ENCODE measurements around the gene ALDH16A1.
"Not testable (repeated sequence)": the region's sequence is repeated elsewhere in the genome, so short reads cannot be mapped to it uniquely, and the experiment has no call there.

ALDH16A1 gene

DNA sequence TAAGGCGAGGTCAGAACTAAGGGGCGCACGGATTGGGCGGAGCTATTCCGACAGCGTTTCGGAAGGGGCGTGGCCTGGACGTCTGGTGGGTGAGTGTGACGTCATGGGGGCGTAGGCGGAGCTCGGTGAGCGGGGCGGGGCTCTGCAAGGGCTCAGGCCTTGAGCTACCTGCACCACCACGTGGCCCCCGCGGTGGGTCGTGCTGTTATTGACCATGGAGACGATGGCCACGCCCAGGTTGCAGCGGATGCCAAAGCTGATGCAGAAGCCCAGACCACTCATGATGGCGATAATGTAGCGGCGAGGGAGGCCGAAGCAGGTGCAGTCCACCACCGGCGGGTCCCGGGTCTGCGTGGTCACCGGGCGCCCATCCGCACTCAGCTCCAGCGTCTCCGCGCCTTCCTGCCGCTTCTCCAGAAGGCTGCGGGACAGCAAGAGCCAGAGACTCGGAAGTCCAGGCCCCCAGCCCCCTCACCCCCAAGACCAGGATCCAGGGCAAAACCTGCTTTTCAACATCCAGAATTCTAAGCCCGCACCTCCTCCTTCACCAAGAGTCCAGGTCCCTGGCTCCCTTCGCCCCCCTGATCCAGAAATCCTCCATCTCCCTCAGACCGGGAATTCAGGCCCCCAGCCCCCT lies 16.5 kb upstream of the ALDH16A1 start:
- H3K4me3 ChIP-seq, result no peak overlapping the region
- H3K27ac ChIP-seq, result no peak overlapping the region

DNA sequence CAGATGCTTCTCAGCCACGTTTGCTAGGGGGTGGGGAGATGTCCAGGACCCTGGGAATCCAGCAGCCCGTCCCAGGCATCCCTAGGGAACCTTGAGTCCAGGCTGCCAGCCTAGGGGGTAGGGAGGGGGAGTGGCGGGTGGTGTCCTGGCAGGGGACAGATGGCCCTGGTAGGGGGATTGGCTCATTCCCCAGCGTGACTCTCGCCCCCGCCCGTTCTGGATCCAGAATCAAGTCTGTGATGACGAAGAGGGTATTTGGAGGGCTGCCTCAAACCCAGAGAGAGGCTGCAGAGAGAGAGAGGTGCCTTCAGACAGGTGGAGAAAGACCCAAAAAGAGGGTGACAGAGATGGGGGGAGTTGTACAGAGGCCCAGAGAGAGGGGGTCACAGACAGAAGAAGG lies 15.8 kb upstream of the ALDH16A1 start:
- Histone ChIP-seq H3K27ac (no peak overlapping the region), H3K4me3 (no peak overlapping the region)

DNA sequence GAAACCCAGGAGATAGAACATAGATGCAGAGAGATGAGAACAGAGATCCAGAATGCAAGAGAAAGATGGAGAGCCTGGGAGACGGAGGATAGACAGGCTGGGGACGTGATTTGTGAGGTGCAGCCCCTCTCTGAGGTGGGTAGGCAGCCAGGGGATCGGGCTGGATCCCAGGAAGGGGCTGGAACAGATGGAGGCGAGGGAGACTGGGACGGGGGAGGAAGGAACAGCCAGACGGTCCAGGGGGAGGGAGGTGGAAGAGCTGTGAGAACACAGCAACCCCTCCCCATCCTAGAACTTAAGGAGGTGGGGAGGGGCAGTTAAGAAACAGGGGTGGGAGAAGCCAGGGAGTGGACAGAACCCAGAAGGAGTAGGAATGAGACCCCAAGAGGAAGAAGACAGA lies 14.8 kb upstream of the ALDH16A1 start:
- no peak overlapping the region for H3K4me3 ChIP-seq
- no peak overlapping the region for H3K27ac ChIP-seq

DNA sequence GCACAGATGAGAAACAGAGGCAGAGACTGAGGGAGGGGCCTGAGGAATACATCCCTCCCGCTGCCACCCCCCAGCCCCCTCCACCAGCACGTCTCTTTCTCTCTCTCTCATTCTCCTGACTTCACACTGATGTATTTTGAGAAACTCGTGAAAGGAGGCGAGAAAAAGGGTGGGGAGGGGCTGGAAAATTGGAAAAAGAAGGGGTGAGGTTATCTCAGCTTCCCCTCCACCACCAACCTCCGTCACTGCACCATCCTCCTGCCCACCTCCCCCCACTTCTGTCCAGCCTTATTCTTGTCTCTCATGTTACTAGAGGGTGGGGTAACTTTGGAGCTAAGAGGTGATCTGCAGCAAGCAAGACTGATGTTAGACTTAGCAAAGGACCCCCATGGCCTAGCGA lies 13.2 kb upstream of the ALDH16A1 start:
- H3K27ac ChIP-seq, result no peak overlapping the region
- no peak overlapping the region for H3K4me3 ChIP-seq

DNA sequence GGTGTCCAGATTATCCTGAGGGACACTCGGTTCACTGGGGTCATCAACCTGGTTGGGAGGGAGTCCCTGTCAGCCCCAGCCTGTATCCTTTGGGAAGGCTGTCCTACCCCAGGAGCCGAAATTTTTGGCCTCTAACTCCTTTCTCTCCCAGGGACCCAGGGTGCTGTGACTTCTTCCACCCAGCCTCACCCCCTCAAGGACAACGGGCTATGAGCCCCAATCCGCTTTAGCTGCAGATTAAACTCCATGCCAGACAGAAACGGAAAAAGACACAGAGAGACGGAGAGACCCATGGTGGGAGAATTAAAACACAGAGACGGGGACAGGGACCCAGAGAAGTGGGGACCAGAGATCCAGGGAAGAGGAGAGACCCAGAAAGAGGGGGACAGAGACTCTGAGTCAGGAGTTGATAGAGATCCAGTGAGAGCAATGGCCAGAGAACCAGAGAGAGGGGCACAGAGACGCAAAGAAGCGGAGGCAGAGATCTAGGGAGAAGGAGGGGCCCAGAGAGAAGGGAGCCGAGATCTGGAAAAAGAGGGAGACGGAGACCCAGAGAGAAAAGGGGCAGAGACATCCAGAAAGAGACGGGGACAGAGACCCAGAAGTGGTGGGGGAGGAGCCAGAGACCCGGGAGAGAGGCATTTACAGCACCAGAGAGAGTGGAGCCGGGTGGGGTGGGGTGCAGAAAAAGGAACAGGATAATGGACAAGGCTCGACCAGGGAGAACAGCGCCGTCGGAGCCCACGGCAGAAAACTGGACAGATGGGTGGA lies 12.4 kb upstream of the ALDH16A1 start:
- Histone ChIP-seq H3K27ac (peak overlapping the region in 1 of 21 experiments; percentile 16), H3K4me3 (peak overlapping the region in 3 of 7 experiments; percentile 13 to 37 (median 25))

DNA sequence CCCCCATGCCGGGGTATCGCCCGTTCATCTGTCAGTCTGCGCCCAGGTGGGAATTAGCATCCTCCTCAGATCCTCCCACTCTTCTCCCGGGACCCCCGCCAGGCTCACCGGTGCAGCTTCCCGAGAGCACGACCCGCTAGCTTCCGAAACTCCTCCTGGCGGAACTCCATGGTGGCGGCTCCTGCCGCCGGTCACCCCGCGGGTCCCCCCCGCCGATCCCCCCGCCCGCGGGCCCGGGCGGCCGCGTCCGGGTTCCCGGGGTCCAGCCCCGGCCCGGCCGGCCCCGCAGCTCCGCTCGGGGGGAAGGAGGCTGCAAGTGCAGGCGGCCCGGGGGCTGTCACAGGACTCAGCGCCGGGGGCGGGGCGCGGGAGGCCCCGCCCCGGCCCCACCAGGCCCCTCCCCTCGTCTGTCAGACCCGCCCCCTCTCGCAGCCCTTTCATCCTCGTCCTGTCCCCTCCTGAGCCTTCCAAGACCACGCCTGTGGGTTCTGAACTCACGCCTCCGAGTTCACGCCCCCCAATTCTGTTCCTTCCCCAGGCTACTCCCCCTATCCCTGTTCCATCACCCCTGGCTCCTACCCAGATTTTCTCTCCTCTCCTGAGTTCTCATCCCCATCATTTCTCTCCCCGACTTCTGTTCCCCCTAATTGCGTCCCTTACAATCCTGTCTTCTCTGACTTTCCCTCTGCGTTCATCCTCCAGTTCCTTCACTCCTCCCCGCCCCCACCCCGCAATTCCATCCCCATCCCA lies 11.6 kb upstream of the ALDH16A1 start, which contains the start of gene SLC17A7:
Gene SLC17A7, minus strand, starts transcription at position 318 of the 750 bp plus-strand sequence. Its CDS starts 148 bp downstream, at position 170.
- peak within 1 kb of the TSS in 5 of 21 experiments; percentile 10 to 83 (median 48) for H3K27ac ChIP-seq

DNA sequence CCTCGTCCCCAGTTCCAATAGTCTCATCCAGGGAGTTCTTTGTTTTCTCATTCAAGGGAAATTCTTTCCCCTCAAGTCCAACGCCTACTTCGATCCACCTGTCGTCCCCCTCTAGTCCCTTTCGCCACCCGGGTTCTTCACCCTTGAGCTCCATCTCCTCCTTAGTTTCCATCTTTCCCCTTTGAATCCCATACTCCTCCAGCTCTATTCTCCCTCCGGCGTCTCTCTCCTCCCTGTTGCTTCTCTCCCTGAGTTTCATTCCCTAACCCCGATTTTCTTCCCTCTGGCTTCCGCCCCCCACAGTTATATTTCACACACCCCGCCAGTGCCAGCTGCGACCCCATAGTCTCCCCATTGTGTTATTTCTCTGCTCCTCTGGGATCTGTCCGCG lies 11.1 kb upstream of the ALDH16A1 start:
- Histone ChIP-seq H3K4me3 (peak overlapping the region in 3 of 7 experiments; percentile 51 to 75 (median 63)), H3K27ac (peak overlapping the region in 2 of 21 experiments; percentile 10 to 37)

More for the DNA sequence above, 11.6 kb upstream of the ALDH16A1 start, which contains the start of gene SLC17A7:
- H3K4me3 ChIP-seq, result peak within 1 kb of the TSS in 5 of 7 experiments; percentile 51 to 75 (median 63)

DNA sequence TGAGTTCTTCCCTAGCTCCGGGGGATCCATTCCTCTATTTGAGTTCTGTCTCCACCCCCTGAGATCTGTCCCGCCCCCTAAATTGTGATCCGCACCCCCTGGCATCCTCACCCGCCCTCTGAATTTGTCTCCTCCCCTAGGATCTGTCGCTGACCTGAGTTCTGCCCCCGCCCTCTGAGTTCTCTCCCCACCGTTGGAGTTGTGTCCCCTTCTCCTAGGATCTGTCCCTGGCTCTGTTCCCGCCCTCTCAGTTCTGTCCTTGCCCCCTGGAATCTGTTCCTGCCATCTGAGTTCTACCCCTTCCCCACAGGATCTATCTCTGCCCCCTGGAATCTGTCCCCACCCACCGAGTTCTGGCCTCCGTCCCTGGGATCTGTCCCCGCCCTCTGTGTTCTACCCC lies 10.7 kb upstream of the ALDH16A1 start:
- Histone ChIP-seq H3K27ac (peak overlapping the region in 9 of 21 experiments; percentile 10 to 83 (median 48)), H3K4me3 (peak overlapping the region; percentile 51 to 75 (median 63))

DNA sequence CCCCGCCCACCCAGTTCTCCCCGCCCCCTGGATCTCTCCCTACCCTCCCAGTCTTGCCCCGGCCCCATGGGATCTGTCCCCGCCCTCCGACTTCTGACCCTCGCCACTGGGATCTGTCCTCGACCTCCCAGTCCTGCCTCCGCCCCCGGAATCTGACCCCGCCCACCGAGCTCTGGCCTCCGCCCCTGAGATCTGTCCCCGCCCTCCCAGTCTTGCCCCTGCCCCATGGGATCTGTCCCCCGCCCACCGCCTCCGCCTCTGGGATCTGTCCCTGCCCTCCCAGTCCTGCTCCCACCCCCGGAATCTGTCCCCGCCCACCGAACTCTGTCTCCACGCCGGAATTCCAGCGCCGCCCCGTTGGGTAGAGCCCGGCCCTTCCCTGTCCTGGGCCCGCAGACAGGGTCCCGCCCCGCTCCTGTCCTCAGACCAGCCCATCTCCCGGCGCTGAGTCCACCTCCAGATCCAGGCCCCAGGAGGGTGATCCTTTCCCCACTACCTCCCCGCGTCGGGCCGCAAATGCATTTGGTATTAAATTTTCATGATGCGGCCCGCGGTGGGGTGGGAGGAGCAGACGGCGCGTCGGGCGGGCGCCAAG lies 10.2 kb upstream of the ALDH16A1 start:
- H3K27ac ChIP-seq, result peak overlapping the region in 20 of 21 experiments; percentile 58 to 85 (median 79)
- peak overlapping the region; percentile 51 to 75 (median 63) for H3K4me3 ChIP-seq

DNA sequence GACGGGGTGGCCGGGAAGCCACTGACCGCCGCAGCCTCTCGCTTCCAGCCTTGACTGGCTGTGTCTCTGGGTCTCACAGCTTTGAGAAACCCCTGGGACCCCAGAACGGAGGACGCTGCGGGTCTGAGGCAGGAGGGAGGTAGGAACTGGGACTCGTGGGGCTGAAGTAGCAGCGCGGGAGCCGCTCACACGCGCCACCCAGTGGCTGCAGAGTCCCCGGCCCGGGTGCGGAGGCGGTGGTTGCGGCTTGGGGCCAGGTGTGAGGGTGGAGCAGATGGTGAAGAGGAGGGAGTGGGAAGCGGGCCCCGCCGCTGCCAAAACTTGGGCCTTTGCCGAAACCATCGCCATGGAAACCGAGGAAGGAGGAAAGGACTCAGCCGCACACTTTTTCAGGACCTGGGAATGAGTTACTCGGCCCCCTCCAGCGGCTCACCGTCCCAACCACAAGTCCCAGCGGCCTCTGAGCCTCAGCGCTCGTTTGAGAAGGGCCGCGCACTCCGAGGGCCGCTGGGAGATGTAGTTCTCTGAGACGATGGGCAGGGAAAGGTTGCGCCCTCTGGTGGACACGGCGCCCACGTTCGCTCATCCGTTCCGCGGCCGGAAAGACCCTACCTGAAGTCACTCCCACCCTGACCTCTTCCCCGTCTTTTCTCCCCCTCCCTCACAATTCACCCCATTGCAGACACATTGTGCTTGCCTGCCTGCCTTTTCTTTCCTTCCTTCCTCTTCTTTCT lies 9.5 kb upstream of the ALDH16A1 start:
- H3K4me3 ChIP-seq, result peak overlapping the region; percentile 51 to 75 (median 63)
- peak overlapping the region in 20 of 21 experiments; percentile 58 to 85 (median 79) for H3K27ac ChIP-seq

DNA sequence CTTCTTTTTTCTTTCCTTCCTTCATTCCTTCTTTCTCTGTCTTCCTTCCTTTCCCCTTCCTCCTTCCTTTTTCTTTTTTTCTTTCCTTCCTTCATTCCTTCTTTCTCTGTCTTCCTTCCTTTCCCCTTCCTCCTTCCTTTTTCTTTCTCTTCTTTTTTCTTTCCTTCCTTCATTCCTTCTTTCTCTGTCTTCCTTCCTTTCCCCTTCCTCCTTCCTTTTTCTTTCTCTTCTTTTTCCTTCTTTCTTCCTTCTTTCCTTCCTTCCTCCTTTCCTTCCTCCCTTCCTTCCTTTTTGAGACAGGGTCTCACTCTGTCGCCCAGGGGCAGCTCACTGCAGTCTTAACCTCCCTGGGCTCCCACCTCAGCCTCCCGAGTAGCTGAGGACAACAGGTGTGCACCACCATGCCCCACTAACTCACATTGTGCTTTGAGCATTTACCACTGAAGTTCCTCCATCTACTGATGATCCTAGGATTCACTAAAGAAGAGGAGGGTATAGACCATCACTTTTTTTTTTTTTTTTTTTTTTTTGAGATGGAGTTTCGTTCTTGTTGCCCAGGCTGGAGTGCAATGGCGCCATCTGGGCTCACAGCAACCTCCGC lies 8.8 kb upstream of the ALDH16A1 start:
- peak overlapping the region in 2 of 21 experiments; percentile 79 to 80 for H3K27ac ChIP-seq
- not testable (repeated sequence) for H3K4me3 ChIP-seq

DNA sequence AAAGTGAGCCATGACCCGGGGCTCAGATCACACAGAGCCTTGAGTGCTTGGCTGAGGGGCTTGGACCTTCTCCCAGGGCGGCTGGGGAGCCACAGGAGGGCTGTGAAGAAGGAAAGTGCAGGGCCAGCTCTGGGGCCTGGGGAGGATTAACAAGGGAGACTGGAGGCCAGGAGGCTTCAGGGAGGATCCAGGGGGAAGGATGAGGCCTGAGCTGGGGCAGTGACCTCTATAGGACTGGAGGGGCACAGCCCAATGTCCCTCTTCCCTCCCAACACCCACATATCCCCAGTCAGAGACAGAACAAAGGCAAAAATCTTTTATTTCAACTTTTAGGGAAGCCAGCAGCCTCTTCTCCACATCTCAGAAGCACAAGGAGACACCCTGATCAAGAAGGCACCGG lies 7.0 kb upstream of the ALDH16A1 start:
- H3K27ac ChIP-seq, result no peak overlapping the region
- no peak overlapping the region for H3K4me3 ChIP-seq

DNA sequence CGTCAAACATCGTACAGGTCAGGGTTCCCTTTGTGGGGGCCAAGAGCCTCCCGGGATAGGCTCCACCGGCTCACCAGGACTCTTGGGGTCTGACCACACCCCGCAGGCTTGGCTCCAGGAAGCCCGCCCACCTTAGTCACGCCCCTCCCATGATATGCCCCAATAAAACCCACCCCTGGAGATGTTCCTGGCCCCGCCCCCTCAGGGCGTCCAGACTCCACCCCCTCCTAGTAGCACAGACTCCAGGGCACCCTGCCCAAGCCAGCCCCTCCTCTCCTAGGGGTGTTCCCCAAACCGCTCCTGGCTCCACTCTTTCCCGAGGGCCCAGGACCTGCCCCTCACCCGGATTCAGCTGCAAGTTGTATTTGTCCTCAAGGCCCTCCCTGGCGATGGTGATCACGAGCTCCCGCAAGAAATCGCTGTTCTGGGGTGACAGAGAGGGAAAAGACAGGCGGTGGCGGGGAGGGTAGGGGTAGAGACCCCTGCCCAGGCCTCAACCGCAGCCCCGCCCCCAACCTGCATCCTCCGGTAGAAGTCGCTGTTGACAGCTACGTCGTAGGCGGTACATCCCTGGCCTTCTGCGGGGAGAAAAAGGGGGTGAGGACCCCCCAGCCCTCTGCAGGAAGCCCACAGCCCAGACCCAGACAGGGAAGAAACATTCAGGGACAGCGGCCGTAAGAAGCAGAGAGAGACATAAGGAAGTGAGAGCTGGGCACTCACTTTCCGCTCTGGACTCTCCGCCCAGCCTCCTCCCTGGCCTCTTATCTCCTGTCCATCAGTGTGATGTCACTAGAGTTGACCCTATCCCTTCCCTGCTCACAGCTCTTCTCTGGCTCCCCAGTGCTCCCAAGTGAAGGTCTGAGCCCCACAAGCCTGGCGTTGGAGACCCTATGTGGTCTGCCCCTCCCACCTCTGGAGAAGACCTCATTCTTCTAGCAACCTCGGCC lies 5.3 kb upstream of the ALDH16A1 start:
- Histone ChIP-seq H3K4me3 (no peak overlapping the region), H3K27ac (peak overlapping the region in 3 of 21 experiments; percentile 11 to 41 (median 28))

DNA sequence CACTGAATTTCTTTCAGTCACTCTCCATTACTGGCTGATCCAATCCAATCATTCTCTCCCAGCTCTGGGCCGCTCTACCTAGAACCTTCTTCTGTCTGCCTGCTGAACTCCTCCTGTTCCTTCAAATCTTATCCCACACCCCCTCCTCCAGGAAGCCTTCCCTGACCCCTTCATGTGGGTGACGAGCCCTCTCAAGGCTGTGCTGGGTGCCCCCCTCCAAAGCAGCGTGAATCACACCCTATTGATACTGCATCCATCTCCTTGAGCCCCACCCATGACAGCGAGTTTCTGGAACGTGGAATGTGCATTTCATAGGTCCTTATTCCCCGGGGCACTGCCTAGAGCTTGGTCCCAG lies 4.6 kb upstream of the ALDH16A1 start:
- Histone ChIP-seq H3K27ac (peak overlapping the region in 1 of 21 experiments; percentile 28), H3K4me3 (no peak overlapping the region)

DNA sequence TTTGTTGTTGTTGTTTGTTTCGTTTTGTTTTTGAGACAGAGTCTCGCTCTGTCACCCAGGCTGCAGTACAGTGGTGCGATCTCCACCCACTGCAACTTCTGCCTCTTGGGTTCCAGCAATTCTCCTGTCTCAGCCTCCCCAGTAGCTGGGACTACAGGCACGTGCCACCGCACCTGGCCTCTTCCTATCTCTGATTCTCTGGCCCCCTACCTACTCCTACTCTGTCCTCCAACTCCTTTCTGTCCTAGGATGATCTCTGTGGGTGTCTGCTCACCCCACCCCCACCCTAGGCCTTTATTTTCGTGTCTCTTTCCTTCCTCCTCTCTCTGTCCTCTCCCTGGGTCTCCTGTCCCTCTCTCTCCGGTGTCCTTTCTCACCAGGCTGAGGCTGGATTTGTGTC lies 2.6 kb upstream of the ALDH16A1 start:
- peak overlapping the region in 2 of 7 experiments; percentile 68 to 89 for H3K4me3 ChIP-seq
- peak overlapping the region in 2 of 21 experiments; percentile 81 to 83 for H3K27ac ChIP-seq

DNA sequence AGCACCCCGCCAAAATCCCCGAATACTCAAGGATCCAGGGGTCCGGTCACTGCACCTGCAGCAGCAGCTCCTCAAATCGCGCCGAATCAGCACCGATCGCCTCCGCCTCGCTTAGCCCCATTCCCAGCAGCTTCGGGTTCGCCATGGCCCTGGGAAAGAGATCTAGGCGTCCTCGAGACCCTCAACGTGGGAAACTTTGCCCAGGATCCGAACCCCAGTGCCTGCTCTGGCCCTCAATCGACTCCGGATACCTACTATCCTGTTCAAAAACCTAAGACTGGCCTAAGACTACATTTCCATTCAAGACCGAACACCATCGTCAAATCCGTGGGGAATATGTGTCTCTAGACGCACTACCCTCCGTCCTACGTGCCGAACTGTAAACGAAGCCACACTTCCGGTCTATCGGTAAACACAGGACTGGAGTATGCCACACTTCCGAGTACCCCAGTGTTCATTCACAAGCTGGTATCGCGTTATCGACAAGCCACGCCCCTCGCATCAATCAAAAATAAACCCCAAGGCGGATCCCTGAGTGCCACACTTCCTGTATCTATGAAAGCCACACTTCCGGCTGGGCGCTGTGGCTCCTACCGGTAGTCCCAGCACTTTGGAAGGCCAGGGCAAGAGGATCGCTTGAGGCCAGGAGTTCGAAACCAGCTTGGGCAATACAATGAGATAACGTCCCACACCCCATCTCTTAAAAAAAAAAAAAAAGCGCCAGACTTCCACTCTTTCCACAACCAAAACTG lies 1.4 kb upstream of the ALDH16A1 start, which contains the start of gene PIH1D1:
Gene PIH1D1, minus strand, starts transcription at position 385 of the 752 bp plus-strand sequence. Its CDS starts 240 bp downstream, at position 145.
- peak within 1 kb of the TSS; percentile 63 to 93 (median 81) for H3K4me3 ChIP-seq
- H3K27ac ChIP-seq, result peak within 1 kb of the TSS in 20 of 21 experiments; percentile 80 to 98 (median 95)
